ENCODE measurements around the gene MEGF8. TPM values are rescaled to one million over a fixed set of nuclear protein-coding genes. Genes with fewer than 3 reads are reported as not detected.

MEGF8 gene
- total RNA-seq, 1 donor from 2014 or later: 75.7 TPM

DNA sequence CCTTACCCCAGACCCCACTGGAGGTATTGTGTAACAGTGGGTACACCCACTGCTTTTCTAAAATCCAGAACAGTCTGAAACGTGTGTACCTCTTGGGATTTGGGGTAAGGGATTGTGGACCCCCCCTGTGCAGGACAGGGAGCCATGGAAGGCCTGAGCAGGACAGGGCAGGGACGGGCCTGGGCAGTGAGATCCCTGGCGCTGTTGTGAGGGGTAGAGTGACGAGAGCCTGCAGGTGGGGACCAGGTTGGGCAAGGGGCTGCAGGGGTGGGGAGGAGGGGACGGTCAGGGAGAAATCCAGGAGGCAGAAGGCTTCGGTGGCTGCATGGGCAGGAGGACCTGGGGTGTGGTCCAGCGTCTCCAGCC, 36.1 kb downstream of the MEGF8 start:
- peaks cover 35% of the 10 kb centered on the region for H3K36me3 Mint-ChIP-seq (ENCODE audit: unreplicated experiment)
- no peak for DNase-seq (ENCODE audit: extremely low spot score, unreplicated experiment)
- H3K9me3 Mint-ChIP-seq (ENCODE audit: unreplicated experiment): no peaks in the 10 kb centered on the region
- no peak overlapping the region for H3K27ac Mint-ChIP-seq (ENCODE audit: unreplicated experiment)
- no peaks in the 10 kb centered on the region for H3K27me3 Mint-ChIP-seq (ENCODE audit: unreplicated experiment)
- no peak overlapping the region for H3K4me3 Mint-ChIP-seq (ENCODE audit: unreplicated experiment)
- TF ChIP-seq, protein P1, sequence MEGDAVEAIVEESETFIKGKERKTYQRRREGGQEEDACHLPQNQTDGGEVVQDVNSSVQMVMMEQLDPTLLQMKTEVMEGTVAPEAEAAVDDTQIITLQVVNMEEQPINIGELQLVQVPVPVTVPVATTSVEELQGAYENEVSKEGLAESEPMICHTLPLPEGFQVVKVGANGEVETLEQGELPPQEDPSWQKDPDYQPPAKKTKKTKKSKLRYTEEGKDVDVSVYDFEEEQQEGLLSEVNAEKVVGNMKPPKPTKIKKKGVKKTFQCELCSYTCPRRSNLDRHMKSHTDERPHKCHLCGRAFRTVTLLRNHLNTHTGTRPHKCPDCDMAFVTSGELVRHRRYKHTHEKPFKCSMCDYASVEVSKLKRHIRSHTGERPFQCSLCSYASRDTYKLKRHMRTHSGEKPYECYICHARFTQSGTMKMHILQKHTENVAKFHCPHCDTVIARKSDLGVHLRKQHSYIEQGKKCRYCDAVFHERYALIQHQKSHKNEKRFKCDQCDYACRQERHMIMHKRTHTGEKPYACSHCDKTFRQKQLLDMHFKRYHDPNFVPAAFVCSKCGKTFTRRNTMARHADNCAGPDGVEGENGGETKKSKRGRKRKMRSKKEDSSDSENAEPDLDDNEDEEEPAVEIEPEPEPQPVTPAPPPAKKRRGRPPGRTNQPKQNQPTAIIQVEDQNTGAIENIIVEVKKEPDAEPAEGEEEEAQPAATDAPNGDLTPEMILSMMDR (IDR thresholded peaks at IDR 0.05): no peak
- H3K4me1 Mint-ChIP-seq (ENCODE audit: unreplicated experiment): peaks cover 10% of the 10 kb centered on the region

DNA sequence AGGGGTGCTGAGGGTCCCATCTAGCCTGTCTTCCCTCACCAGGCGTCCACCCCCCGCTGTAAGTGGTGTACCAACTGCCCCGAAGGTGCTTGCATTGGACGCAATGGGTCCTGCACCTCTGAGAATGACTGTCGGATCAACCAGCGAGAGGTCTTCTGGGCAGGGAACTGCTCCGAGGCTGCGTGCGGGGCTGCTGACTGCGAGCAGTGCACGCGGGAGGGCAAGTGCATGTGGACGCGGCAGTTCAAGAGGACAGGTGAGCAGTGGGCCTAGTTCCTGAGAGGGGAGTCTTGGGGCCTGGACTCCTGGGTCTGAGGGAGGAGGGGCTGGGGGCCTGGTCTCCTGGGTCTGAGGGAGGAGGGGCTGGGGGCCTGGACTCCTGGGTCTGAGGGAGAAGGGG, 36.9 kb downstream of the MEGF8 start:
- peaks cover 35% of the 10 kb centered on the region for H3K36me3 Mint-ChIP-seq (ENCODE audit: unreplicated experiment)
- TF ChIP-seq, protein P1 (IDR thresholded peaks at IDR 0.05): no peak
- H3K4me3 Mint-ChIP-seq (ENCODE audit: unreplicated experiment): no peak overlapping the region
- no peaks in the 10 kb centered on the region for H3K27me3 Mint-ChIP-seq (ENCODE audit: unreplicated experiment)
- no peak overlapping the region for H3K27ac Mint-ChIP-seq (ENCODE audit: unreplicated experiment)
- DNase-seq (ENCODE audit: extremely low spot score, unreplicated experiment): no peak
- H3K4me1 Mint-ChIP-seq (ENCODE audit: unreplicated experiment): peaks cover 14% of the 10 kb centered on the region
- no peaks in the 10 kb centered on the region for H3K9me3 Mint-ChIP-seq (ENCODE audit: unreplicated experiment)

DNA sequence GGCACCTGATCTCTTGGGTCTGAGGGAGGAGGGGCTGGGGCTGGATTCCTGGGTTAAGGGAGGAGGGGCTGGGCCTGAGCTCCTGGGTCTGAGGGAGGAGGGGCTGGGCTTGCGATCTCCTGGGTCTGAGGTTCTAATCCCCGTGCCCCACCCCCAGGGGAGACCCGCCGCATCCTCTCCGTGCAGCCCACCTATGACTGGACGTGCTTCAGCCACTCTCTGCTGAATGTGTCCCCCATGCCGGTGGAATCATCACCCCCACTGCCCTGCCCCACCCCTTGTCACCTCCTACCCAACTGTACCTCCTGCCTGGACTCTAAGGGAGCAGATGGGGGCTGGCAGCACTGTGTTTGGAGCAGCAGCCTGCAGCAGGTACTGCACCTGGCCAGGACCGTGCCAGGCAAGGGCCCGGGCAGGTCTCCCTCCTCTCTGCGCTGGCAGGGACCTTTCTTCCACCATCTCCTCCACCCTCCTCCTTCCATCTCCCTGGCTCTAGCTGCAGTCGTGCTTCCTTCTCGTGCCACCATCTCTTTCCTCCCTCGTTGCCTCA, 37.5 kb downstream of the MEGF8 start:
- Mint-ChIP-seq H3K4me3 (ENCODE audit: unreplicated experiment) (no peak overlapping the region), H3K27ac (ENCODE audit: unreplicated experiment) (no peak overlapping the region), H3K36me3 (ENCODE audit: unreplicated experiment) (peaks cover 34% of the 10 kb centered on the region), H3K9me3 (ENCODE audit: unreplicated experiment) (no peaks in the 10 kb centered on the region), H3K27me3 (ENCODE audit: unreplicated experiment) (no peaks in the 10 kb centered on the region), H3K4me1 (ENCODE audit: unreplicated experiment) (peaks cover 14% of the 10 kb centered on the region)
- DNase-seq (ENCODE audit: extremely low spot score, unreplicated experiment): no peak
- TF ChIP-seq, protein P1 (IDR thresholded peaks at IDR 0.05): no peak

DNA sequence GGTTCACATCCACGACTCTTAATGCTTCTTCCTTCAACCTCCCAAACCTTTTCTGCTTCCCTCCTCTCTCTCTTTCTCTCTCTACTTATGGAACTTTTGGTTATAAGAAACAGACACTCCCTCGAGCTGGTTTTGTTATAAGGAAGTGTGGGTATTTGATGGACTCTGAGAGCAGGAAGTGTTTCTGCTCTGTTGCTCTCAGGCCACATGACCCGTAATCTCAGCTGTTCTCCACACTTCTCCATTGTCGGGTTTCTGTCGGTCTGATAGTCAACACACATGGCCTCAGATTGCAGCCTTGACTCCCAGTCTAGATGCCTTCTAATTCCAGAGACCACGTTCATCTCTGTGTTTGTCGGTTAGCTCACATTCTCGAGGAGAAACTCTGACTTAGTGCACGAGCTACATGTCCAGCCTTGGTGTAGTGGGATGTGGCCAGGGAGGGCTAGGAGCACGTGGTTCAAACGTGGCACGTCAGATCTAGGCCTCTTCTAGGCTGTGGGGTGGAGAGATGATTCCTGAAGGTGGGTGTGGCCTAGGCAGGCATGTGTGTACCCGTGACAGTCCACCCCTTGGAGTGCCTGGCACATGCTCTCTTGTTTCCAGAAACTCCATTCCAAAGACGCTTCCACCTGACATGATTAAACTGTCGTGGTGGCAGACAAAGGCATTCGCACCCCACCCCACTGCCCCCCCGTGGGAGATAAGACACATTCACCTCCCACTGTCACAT, 38.3 kb downstream of the MEGF8 start:
- DNase-seq (ENCODE audit: extremely low spot score, unreplicated experiment): no peak
- Mint-ChIP-seq H3K36me3 (ENCODE audit: unreplicated experiment) (peaks cover 34% of the 10 kb centered on the region), H3K27ac (ENCODE audit: unreplicated experiment) (no peak overlapping the region), H3K9me3 (ENCODE audit: unreplicated experiment) (no peaks in the 10 kb centered on the region), H3K4me1 (ENCODE audit: unreplicated experiment) (peaks cover 14% of the 10 kb centered on the region), H3K27me3 (ENCODE audit: unreplicated experiment) (no peaks in the 10 kb centered on the region), H3K4me3 (ENCODE audit: unreplicated experiment) (no peak overlapping the region)
- TF ChIP-seq, protein P1 (IDR thresholded peaks at IDR 0.05): no peak

DNA sequence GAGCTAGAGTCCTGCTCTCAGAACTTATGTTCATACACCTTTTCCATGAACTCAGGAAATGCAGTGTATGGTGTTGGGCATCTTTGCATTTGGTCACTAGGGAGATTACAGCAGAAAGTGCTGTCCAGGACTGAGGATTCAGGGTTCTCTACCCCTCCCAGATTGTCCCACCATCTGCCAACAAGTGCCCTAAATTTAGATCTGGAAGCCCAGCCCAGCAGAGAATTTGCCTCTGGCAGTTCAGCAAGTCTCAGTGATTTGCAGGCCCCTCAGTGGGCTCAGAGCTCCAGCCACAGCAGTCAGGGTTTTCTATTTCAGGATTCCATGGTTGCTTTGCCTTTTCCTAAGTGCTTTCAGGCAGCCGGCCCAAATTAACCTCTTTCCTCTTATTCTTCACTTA, 41.2 kb downstream of the MEGF8 start:
- peak overlapping the region; percentile 16 for H3K27ac Mint-ChIP-seq (ENCODE audit: unreplicated experiment)
- H3K27me3 Mint-ChIP-seq (ENCODE audit: unreplicated experiment): no peaks in the 10 kb centered on the region
- peaks cover 32% of the 10 kb centered on the region for H3K36me3 Mint-ChIP-seq (ENCODE audit: unreplicated experiment)
- peaks cover 16% of the 10 kb centered on the region for H3K4me1 Mint-ChIP-seq (ENCODE audit: unreplicated experiment)
- DNase-seq (ENCODE audit: extremely low spot score, unreplicated experiment): no peak
- no peaks in the 10 kb centered on the region for H3K9me3 Mint-ChIP-seq (ENCODE audit: unreplicated experiment)
- no peak overlapping the region for H3K4me3 Mint-ChIP-seq (ENCODE audit: unreplicated experiment)
- TF ChIP-seq, protein P1 (IDR thresholded peaks at IDR 0.05): no peak
